Fibroblast of the conjunctiva (primary cell): ENCODE measurements around the gene MYCBP.
"Not testable (repeated sequence)": the region's sequence is repeated elsewhere in the genome, so short reads cannot be mapped to it uniquely, and the experiment has no call there.

Source experiments
- DNase-seq: peaks from one replicate; pipeline ENCODE4 v3.0.0-alpha.2; 2010; ENCODE audit warnings: low read depth

Gene MYCBP

DNA sequence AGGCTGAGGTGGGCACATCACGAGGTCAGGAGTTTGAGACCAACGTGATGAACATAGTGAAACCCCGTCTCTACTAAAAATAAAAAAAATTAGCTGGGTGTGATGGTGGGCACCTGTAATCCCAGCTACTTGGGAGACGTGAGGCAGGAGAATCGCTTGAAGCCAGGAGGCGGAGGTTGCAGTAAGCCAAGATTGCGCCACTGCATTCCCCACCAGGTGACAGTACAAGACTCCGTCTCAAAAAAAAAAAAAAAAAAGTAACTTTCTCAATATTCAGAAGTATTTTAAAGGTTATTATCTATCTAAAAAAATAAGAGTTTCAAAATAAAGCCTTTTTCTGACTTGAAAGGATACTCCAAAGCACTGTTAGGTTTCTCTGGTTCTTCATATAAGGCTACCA, 5.9 kb downstream of the MYCBP start:
- DNase-seq = no peak

DNA sequence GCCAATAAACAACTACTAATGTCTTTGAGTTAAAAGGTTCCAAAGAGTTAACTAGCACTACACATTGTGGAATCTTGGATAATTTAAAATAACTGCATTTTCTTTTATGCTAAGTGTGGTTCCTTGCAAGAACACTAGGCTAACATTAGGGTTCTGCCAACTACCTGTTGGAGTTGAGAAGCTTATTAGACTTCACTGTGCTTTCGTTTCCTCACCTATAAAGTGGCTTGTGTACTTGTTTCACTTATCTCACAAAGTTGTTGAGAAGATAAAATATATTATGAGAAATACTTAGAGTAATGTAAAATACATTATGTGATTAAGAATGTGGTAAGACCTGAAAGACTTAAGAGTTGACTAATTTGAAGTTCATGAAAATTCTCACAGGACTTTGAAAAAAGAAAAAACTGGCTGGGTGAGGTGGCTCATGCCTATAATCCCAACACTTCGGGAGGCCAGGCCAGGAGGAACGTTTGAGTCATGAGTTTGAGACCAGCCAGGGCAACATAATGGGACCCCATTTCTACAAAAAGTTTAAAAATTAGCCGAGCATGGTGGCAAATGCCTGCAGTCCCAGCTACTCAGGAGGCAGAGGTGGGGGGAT, 7.9 kb downstream of the MYCBP start:
- no peak for DNase-seq

DNA sequence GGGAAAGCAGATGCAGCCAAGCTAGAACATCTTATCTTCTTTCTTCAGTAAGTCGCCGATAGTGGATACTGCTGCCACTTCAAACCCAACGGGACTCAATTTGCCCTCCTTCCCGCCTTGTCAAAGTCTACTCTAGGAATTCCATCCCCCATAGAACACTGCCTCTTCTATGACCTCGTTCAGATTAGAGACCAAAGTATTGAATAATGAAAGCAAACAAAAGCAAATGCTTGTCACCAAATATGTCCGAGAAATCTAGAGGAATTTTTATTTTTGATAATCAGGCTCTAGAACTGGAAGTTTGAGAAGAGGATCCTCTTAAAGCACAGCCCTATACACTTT, 12.7 kb downstream of the MYCBP start:
- no peak for DNase-seq

DNA sequence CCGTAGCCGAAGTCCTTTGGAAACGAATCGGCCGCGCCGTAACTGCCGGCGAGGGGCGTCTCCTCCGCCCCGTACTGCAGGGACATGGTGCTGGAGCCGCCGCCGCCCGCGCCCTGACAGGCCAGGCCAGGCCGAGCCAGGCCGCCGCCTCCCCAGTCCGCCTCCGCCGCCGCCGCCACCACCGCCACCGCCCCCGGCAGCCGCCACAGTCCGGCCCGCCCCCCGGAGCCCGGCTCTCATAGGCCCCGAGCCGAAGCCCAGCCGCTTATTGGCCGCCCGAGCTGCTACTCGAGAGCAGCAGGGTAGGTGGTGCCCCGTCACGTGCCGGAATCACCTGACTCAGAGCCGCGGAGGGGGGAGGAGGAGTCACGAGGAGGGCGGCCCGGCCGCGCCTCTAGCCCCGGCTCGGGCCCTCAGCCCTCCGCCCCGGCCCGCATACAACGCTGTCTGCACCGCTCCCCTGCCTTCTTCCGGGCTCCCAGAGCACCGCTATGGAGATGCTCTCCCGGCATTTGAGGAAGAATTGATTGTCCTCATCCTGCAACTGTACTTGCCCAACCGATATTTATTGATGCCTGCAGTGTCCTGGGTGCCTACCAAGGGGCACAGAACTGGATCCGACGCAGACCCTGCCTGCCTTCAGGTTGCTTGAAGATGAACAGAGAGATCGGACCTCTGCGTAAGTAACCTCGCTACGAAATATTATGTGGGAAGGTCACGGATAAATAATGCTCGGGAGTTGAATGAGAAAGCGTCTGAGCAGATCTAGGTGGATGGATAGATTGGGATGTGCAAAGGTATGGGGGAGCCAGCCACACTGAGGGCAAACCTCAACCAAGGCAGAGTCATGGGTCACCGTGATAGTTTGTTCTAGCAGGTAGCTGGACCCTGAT, 13.3 kb downstream of the MYCBP start, which contains the start of gene RRAGC:
TSS of gene RRAGC (minus strand) at position 212 of the 893 bp plus-strand sequence. CDS start at position 86, 126 bp downstream.
- DNase-seq = peak; percentile 96

DNA sequence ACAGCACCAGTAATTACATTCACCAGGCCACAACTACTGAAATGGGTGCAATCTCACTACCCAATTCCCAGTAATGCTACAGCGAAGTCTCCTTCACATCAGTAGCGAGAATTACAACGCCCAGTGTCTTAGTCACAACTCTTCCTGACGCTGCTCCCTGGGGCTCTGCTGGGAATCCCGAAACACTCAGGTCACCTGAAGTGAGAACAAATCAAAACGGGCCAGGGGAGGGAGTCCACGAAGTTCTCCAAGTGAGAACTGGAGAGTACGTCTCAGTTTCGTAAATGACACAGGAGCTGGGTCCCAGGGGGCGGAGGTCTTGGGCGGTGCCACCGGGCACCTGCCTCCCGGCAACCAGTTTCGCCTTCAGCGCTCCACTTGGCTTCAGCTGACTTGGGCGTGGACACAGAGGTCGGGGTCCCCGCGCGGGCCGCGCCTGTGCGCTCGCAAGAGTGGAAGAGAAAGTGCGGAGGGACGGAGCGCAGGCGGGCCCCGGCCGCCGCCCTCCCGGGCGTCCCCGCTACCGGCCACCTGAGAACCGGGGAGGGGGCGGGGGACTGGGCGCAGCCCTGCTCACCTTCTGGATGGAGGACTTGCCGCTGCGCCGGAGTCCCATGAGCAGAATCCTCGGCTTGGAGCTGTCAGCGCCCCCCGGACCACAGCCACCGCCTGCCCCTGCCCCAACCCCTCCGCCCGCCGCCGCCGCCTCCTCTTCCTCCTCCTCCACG, 14.2 kb downstream of the MYCBP start:
- DNase-seq = peak; percentile 30

- no peak for DNase-seq
Measured at GRCh38 chr1:38852780-38853179, 20.4 kb downstream of the MYCBP start.

DNA sequence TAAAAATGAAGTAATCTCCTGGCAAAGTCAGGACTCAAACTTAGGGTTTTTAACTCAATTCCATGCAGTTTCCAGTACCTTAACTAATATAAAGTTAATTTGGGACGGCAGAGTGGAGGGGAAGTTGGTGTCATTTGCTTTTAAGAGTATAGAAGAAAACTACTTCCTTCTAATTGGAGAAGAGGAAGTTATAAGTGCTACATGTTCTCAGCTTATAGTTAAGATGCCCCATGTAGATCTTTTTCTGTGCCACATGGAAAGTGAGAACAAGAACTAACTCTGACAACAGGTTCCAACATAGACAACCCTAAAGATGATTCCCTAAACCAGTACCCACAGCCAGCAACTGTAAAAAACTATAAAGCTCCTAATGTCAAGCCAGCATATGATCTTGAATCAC, 25.1 kb downstream of the MYCBP start:
- no peak for DNase-seq

GRCh38 chr1:38846210-38846609, 26.9 kb downstream of the MYCBP start:
- DNase-seq = no peak

GRCh38 chr1:38845088-38845487, 28.1 kb downstream of the MYCBP start:
- DNase-seq = not testable (repeated sequence)

GRCh38 chr1:38840281-38840680, 32.9 kb downstream of the MYCBP start:
- DNase-seq = no peak

DNA sequence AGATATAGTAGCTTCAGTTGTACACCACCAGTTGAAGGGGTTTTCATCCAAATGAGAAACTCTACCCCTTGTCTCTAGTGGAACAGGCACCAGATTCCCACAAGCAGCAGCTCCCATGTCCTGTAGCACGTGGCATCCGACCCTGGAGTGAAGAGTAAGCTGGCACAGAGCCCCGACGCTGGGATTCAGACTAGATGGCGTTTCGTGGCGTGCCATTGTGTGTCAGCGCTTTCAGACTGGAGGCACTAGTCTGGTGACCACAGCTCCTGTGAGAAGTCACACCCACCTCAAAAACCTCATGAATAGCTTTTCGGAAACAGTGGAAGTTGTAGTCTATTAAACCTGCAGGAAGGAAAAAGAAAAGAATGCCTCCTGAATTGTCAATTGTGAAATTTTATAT, 33.8 kb downstream of the MYCBP start:
- DNase-seq = no peak

DNA sequence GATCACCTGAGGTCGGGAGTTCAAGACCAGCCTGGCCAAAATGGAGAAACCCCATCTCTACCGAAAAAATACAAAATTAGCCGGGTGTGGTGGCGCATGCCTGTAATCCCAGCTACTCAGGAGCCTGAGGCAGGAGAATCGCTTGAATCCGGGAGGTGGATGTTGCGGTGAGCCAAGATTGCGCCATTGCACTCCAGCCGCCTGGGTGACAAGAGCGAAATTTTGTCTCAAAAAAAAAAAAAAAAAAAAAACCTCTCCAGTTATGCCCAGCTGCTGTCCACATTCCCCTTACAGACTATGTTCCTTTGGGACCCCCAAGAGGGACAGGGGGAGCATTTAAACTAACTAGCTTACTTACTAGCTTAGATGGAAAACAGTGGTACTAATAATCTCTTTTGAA, 36.8 kb downstream of the MYCBP start:
- not testable (repeated sequence) for DNase-seq

- DNase-seq = peak; percentile 78
Measured at GRCh38 chr1:38834937-38835827, 38.0 kb downstream of the MYCBP start.

DNA sequence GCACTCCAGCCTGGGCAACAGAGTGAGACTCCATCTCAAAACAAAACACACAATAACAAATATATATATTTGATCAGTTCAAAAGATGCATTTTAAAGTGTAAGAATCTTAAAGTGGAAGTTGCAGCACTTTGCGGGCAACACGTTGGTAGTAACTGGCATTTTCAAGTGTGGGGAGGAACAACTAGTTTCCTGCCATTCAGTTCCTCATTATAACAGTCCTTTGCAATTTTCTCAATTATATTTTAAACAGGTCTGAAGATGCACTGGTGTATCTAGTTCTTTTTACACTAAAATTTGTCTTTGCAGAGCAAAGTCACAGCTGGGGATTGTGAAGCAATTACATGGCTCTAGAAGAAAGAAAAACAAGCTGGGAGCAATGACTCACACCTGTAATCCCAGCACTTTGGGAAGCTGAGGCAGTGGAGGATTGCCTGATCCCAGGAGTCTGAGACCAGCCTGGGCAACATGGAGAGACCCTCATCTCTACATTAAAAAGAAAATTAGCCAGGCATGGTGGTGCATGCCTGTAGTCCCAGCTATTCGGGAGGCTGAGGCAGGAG, 38.8 kb downstream of the MYCBP start:
- no peak for DNase-seq

- DNase-seq = no peak
Measured at GRCh38 chr1:38833146-38833545, 40.0 kb downstream of the MYCBP start.

DNA sequence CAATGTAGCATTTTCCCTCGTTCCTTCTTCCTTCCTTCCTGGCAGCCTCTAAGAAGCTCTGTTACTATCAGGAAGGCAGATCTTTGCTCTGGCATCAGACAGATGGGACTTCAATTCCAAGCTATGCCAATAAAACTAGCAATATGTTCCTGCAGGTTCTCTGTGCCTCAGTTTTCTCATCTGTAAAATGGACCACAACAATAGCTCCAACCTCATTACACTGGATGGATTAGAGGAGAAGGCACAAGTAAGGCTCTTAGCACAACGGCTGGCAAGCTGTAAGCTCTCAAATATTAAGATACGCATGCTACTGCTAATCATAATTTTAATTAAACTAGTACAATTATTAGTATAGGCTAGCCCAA, 40.8 kb downstream of the MYCBP start:
- no peak for DNase-seq

- DNase-seq = no peak
Measured at GRCh38 chr1:38831731-38832369, 41.3 kb downstream of the MYCBP start.

DNA sequence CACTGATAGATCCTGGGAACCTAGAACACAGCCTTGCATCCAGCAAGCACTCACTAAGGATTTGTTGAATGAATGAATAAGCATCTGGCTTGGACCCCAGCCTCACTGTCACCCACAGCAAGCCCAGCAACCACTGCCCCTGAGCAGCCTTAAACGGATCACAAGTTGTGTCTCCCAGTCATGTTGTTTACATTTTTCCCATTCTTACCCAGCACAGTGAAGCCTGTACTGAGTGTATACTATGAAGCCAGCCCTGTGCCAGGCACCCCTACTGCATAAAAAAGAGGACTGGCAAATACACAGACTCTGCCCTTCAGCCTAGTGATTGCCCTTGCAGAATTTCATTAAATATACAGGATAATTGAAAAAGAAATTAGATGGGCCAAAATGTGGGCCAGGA, 43.8 kb downstream of the MYCBP start:
- DNase-seq = no peak

- DNase-seq = no peak
Measured at GRCh38 chr1:38827318-38827717, 45.8 kb downstream of the MYCBP start.

- DNase-seq = no peak
Measured at GRCh38 chr1:38826886-38827285, 46.3 kb downstream of the MYCBP start.

DNA sequence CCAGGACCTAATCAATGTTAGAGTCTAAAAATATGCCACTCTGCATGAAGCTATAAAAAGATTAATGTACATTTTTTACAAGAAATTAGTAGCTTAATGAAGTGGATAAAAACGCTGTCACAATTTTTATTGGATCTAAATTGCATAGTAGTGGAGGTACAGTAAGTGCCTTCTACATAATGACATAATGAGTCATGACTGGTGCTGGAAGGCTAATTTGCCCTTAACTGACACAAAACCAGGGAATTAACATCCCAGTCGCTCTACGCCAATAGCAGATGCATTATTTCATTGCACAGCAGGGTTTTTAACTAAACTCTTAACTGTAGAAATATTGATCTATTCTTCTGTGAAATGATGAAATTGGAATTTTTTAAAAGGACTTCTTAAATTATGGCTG, 46.9 kb downstream of the MYCBP start:
- DNase-seq = no peak
